ENCODE data around the gene HAPLN1.
A peak's percentile ranks its signal among the peaks of the same experiment; 100 is the strongest.
"Not testable (repeated sequence)": the region's sequence is repeated elsewhere in the genome, so short reads cannot be mapped to it uniquely, and the experiment has no call there.

HAPLN1 gene

GRCh38 chr5:83720836-83721537 lies at the start of gene HAPLN1:
Gene HAPLN1, minus strand, starts transcription at chr5:83720855. Its CDS starts 47,332 bp downstream, at chr5:83673523.
- FAIRE-seq = no peak

- no peak for FAIRE-seq
Measured at GRCh38 chr5:83767409-83767992, 46.8 kb upstream of the HAPLN1 start.

GRCh38 chr5:83764101-83764500 lies 43.4 kb upstream of the HAPLN1 start:
- no peak for FAIRE-seq

GRCh38 chr5:83760579-83760978 lies 39.9 kb upstream of the HAPLN1 start:
- FAIRE-seq = no peak

- no peak for FAIRE-seq
Measured at GRCh38 chr5:83752700-83753099, 32.0 kb upstream of the HAPLN1 start.

- no peak for FAIRE-seq
Measured at GRCh38 chr5:83751201-83751600, 30.5 kb upstream of the HAPLN1 start.

GRCh38 chr5:83750749-83751148 lies 30.1 kb upstream of the HAPLN1 start:
- FAIRE-seq = no peak

- FAIRE-seq = no peak
Measured at GRCh38 chr5:83745816-83746215, 25.2 kb upstream of the HAPLN1 start.

GRCh38 chr5:83744821-83745220 lies 24.2 kb upstream of the HAPLN1 start:
- FAIRE-seq = no peak

- FAIRE-seq = no peak
Measured at GRCh38 chr5:83742089-83742488, 21.4 kb upstream of the HAPLN1 start.

- no peak for FAIRE-seq
Measured at GRCh38 chr5:83741571-83741970, 20.9 kb upstream of the HAPLN1 start.

- FAIRE-seq = no peak
Measured at GRCh38 chr5:83740741-83741140, 20.1 kb upstream of the HAPLN1 start.

GRCh38 chr5:83736169-83736568 lies 15.5 kb upstream of the HAPLN1 start:
- not testable (repeated sequence) for FAIRE-seq

GRCh38 chr5:83735058-83735457 lies 14.4 kb upstream of the HAPLN1 start:
- not testable (repeated sequence) for FAIRE-seq

- FAIRE-seq = no peak
Measured at GRCh38 chr5:83731638-83732037, 11.0 kb upstream of the HAPLN1 start.

- no peak for FAIRE-seq
Measured at GRCh38 chr5:83729362-83729761, 8.7 kb upstream of the HAPLN1 start.

- no peak for FAIRE-seq
Measured at GRCh38 chr5:83726912-83727311, 6.3 kb upstream of the HAPLN1 start.

GRCh38 chr5:83724935-83725334 lies 4.3 kb upstream of the HAPLN1 start:
- FAIRE-seq = no peak

GRCh38 chr5:83724001-83724400 lies 3.3 kb upstream of the HAPLN1 start:
- peak; percentile 65 for FAIRE-seq

GRCh38 chr5:83723031-83723430 lies 2.4 kb upstream of the HAPLN1 start:
- FAIRE-seq = no peak

GRCh38 chr5:83721953-83722901 lies 1.6 kb upstream of the HAPLN1 start:
- FAIRE-seq = no peak

GRCh38 chr5:83718936-83719495 lies 1.6 kb downstream of the HAPLN1 start:
- FAIRE-seq = no peak

GRCh38 chr5:83718195-83718825 lies 2.3 kb downstream of the HAPLN1 start:
- FAIRE-seq = peak; percentile 95

All from A204.1 (cell line).